Measurements from ENCODE around the gene MYRF. TPM values are rescaled to one million over a fixed set of nuclear protein-coding genes. Genes with fewer than 3 reads are reported as not detected.

Gene MYRF
- total and polyA plus RNA-seq, 9 of the 15 experiments (the other 6 are each of a cell fraction or from before 2014, with no cell fraction given), result 2.3 to 25.8 (median 7.1) TPM

DNA sequence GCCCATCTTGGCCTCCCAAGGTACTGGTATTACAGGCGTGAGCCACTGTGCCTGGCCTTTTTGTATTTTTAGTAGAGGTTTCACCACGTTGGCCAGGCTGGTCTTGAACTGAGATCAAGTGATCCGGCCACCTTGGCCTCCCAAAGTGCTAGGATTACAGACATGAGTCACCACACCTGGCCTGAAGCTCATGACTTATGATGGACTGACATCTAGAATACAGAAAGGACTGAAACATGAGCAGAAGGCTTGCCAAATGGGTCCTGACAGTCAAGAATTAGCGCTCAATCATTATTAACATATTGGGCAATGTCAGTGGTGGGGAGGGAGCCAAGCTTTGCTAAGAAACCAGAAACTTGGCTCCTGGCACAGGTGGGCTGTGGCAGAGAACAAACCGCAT is 59.4 kb downstream of the MYRF start (continued):
- TF ChIP-seq ZNF398 (CRISPR knock-in tag; IDR thresholded peaks at IDR 0.05), result no peak

DNA sequence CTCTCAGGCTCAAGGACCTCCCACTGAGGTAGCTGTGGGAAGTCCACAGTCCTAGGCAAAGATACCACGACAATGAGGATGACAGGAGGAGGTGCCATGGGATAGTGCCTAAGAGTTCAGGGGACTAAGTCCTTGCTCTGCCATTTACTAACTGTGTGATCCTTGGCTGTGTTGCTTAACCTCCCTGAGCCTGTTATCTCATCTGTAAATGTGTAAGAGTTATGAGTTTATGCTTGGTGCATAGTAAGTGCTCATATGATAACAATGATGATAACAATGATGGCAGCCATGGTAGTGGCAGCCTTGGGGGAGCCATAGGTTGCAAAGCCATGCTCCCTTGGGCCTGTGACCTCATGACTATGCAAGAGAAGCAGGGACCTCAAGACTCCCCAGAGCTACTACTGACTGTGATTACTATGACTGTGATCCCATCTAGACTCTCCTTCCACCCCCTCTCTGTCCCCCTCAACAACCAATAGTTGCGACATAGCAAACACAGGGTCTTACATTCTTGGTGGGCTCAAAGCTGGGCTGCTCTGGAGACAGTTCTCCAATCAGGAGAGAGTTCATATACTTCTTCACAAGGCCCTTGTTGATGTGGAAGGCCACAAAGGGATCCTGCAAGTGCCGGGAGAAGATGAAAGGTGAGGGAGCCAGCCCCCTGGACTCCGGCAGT is 60.4 kb downstream of the MYRF start:
- 79% methylated on average over 3 of the region's 4 CpGs for WGBS (ENCODE audit: insufficient coverage, low coverage, missing lambda C conversion rate)
- Histone ChIP-seq H3K9me3 (replicated peaks; ENCODE audit: control insufficient read depth, insufficient read depth, low read depth, low read length) (no peaks in the 10 kb centered on the region), H4K20me1 (replicated peaks; ENCODE audit: control insufficient read depth, insufficient read depth, low read length) (no peaks in the 10 kb centered on the region), H3K27me3 (ENCODE audit: control insufficient read depth in 2 of 2, insufficient read depth in 2 of 2, low read length in 2 of 2) (no peaks in the 10 kb centered on the region; a peak in 1 of 5 replicates), H3K4me1 (replicated peaks in 1 of 2; ENCODE audit: control insufficient read depth in 2 of 2, insufficient read depth in 2 of 2, low read length in 2 of 2) (peaks cover 25 to 45% of the 10 kb centered on the region in 2 experiments; a peak in 4 of 5 replicates), H3K36me3 (ENCODE audit: control insufficient read depth, insufficient read depth, low read length) (peaks cover 73% of the 10 kb centered on the region), H3K79me2 (ENCODE audit: control insufficient read depth, insufficient read depth, low read length) (peaks cover 82% of the 10 kb centered on the region), H3K4me2 (ENCODE audit: insufficient read depth, low read length) (peak overlapping the region; percentile 52), H3K27ac (ENCODE audit: extremely low read depth, low read depth, low read length) (peak overlapping the region; percentile 47; the same call in 2 of the 3 replicates), H3K9me1 (ENCODE audit: control insufficient read depth, insufficient read depth, low read length) (no peaks in the 10 kb centered on the region), H3K9ac (ENCODE audit: insufficient read depth in 1 of 2, low read depth in 2 of 2, low read length in 2 of 2) (peak overlapping the region; percentile 16 to 72; a peak in 3 of 4 replicates), H3K4me3 (no peak overlapping the region), H2AFZ (ENCODE audit: low read depth, low read length) (no peak overlapping the region)
- BruUV-seq (replicated peaks), result no TSS peak
- ATAC-seq (no peak), DNase-seq (ENCODE audit: extremely low read depth in 1 of 4, low spot score in 3 of 4) (no peak), FAIRE-seq (no peak)
- POLR2A ChIA-PET, result interaction anchor here (0.6 to 6.8 kb wide), 5 partner anchors 8 to 228 kb away, joined by 3 to 97 read pairs (median 4); no protein-coding TSS in a partner anchor
- intact Hi-C loops (cut with micrococcal nuclease) (no loop called here), in situ Hi-C loops (cut with MboI) (no loop called here)
- CTCF ChIA-PET (ENCODE audit: low intra/inter-chr PET ratio), result no interaction called here
- no peak for TF ChIP-seq RFX5 (IDR thresholded peaks at IDR 0.05; ENCODE audit: low read depth, low read length)
- no peak for TF ChIP-seq NR4A1 (CRISPR knock-in tag; IDR thresholded peaks at IDR 0.05)
- no peak for TF ChIP-seq NR4A1 (tag; IDR thresholded peaks at IDR 0.05)
- TF ChIP-seq, protein P1, sequence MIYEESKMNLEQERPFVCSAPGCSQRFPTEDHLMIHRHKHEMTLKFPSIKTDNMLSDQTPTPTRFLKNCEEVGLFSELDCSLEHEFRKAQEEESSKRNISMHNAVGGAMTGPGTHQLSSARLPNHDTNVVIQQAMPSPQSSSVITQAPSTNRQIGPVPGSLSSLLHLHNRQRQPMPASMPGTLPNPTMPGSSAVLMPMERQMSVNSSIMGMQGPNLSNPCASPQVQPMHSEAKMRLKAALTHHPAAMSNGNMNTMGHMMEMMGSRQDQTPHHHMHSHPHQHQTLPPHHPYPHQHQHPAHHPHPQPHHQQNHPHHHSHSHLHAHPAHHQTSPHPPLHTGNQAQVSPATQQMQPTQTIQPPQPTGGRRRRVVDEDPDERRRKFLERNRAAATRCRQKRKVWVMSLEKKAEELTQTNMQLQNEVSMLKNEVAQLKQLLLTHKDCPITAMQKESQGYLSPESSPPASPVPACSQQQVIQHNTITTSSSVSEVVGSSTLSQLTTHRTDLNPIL (CRISPR knock-in tag; IDR thresholded peaks at IDR 0.05), result no peak
- TF ChIP-seq TCFL5 (CRISPR knock-in tag; conservative IDR thresholded peaks at IDR 0.05), result no peak
- TF ChIP-seq ZNF77 (CRISPR knock-in tag; IDR thresholded peaks at IDR 0.05), result no peak
- TF ChIP-seq ZNF384 (IDR thresholded peaks at IDR 0.05; ENCODE audit: low read depth, low read length), result no peak
- no peak for TF ChIP-seq RBM39 (optimal IDR thresholded peaks at IDR 0.05; ENCODE audit: low read depth, low read length)
- TF ChIP-seq TCF7 (IDR thresholded peaks at IDR 0.05; ENCODE audit: borderline replicate concordance), result no peak
- no peak for TF ChIP-seq NR0B1 (IDR thresholded peaks at IDR 0.05; ENCODE audit: partially characterized antibody)
- no peak for TF ChIP-seq MECOM (CRISPR knock-in tag; IDR thresholded peaks at IDR 0.05)
- no peak for TF ChIP-seq POLR3A (IDR thresholded peaks at IDR 0.05; ENCODE audit: borderline replicate concordance, extremely low read depth, insufficient read depth, insufficient read length)
- no peak for TF ChIP-seq HCFC1 (IDR thresholded peaks at IDR 0.05; ENCODE audit: low read depth, low read length)
- TF ChIP-seq CBX3 (IDR thresholded peaks at IDR 0.05; ENCODE audit: borderline replicate concordance in 1 of 2, low read length in 2 of 2), result no peak
- TF ChIP-seq ZBTB17 (CRISPR knock-in tag; IDR thresholded peaks at IDR 0.05), result no peak
- TF ChIP-seq TCF15 (CRISPR knock-in tag; IDR thresholded peaks at IDR 0.05), result no peak

All from K562 (cell line).